Stimulated activated CD8-positive, alpha-beta memory T cell treated with anti-CD3 and anti-CD28 coated beads, Interleukin-15, amount 100 ng/mL, for 24 hours (primary cell): ENCODE results near the gene TMPRSS6.

Source experiments
- DNase-seq: peaks from one replicate; pipeline ENCODE4 v3.0.0-alpha.2; 2020; ENCODE audit warnings: low read depth

The TMPRSS6 gene

DNA sequence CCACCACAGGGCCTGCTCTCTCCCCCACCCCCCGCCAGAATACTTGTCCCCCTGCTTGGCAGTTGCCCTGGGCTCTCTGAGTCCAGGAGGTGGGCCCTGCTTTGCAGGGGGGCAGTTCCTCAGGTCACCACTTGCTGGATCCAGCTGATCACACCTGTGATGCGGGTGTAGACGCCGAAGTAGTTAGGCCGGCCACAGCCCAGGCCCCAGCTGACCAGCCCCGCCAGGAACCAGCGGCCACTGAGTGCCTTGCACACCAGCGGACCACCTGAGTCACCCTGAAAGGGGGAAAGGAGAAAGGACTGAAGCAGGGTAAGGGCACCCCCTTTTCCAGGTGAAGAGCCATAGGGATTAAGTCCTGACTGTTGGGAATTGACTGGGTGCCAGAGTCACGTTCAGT lies 43.6 kb downstream of the TMPRSS6 start:
- DNase-seq, result no peak

DNA sequence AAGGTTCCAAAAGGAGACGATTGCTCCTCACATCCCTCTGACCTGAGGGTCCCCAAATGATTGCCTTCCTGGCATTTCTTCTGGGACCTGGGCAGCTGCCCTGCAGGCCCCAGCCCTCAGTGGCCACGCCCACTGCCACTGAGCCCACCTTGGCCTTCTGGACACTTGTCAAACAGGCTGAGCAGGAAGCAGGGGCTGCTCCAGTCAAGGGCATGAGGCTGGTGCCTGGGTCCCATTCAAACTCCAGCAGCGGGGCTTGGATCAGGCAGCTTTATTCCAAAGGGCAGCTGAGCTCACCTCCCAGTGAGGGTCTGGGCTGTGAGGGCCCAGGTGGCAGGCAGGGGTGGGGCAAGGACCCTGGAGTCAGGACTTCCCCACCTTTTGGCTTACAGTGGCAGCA lies 44.3 kb downstream of the TMPRSS6 start:
- no peak for DNase-seq

DNA sequence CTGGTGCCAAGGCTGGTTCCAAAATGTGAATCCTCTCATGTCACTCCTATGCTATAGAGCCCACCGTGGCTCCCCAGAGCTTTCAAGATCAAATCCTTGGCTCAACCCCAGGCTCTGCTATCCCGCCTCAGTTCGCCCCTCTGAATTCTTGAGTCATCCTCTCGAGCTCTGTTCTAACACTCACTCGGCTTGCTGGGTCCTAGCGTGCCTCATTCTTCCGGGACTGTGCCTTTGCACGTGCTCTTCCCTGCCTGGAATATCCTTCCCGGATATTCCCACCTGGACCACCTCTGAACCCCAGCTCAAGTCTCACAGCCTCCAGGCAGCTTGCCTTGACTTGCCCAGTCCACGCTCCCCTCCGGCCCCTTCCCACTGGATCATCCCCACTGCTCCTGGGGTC lies 45.0 kb downstream of the TMPRSS6 start:
- DNase-seq, result no peak

DNA sequence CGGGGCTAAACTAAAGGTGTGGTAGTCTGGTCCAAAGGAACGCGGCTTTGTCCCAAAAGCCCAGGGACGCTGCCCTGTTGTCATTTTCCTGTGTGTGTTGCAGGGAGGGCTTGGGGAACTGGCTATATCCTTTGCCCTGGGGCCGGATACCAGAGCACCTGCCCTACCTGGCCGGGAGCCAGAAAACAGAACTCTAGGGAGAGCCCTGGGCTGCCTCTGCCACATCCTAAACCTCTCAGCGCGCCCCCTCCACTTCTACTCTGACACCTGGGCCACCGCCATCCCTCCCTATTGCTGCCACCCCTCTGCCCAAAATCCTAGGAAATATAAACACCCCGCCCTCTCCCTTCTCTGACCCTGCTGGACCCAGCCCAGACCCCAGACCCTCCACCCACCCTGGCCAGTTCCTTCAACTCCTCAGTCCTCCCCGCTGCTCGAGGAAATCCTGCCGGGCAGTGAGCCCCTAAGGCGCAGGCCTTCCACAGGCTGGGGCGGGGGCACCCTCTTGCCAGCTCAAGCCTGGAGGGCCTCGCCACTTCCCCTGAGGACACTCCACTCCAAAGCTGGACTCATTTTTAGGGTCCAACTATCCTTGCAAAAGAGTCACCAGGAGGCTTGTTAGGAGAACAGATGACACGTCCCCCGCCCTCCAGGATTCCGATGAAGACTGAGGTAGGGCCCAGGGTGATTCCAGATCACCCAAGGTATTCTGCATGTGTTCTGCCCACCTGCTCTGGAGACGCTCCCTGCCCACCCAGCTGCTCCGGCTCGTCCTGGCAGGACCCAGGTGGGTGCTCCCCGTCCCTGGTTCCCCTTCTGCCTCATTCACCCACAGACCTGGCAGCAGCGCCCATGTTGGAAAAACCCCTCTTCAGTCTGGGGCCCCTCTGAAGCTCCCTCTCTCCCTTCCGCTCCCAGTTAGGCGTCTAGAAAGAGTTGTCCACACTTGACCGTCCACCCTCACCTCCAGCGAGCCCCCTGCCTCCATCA lies 45.8 kb downstream of the TMPRSS6 start:
- DNase-seq, result no peak

DNA sequence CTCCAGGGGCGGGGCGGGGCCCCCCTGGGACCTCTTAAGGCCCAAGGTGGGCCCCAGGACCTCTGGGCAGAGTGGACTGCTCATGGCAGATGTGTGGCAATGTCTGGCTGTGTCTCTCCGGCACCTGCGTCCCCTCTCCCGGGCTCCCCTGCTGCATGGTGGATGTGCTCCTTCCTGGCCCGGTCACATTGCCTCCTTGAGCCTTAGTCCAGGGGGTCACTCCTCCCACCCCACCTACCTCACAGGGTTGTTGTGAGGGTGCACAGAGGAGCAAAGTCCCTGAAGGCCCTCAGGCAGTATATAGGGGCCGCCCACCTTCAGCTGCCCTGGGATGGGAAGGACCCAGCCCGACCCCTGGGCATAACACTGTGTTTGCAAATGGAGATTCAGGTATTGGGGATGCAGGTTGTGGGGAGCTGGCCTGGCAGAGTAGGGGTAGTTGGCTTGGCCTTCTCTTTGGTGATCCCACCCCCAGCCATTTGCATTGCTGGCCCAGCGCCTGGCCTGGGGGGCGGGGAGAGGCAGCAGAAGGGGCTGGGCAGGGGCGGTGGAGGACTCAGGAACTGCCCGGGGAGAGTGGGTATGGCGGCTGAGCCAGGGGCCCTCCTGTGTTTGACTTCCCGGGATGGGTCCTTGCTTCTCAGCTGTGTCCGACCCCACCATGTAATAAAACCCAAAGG lies 46.7 kb downstream of the TMPRSS6 start:
- DNase-seq, result no peak

DNA sequence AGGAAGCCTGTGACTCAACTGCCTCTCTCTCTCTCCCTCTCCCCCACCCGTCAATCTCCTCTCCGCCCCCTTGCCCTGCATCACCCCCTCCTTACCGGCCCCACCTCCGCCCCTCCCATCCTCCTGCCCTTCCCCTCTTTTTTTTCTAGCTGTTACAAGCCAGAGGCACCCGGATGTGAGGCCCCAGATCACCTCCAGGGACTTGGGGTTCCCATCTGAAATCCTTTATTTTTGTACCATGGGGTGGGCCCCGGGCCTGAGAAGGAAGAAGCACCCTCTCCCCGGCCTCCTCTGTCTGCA lies 47.2 kb downstream of the TMPRSS6 start:
- no peak for DNase-seq

DNA sequence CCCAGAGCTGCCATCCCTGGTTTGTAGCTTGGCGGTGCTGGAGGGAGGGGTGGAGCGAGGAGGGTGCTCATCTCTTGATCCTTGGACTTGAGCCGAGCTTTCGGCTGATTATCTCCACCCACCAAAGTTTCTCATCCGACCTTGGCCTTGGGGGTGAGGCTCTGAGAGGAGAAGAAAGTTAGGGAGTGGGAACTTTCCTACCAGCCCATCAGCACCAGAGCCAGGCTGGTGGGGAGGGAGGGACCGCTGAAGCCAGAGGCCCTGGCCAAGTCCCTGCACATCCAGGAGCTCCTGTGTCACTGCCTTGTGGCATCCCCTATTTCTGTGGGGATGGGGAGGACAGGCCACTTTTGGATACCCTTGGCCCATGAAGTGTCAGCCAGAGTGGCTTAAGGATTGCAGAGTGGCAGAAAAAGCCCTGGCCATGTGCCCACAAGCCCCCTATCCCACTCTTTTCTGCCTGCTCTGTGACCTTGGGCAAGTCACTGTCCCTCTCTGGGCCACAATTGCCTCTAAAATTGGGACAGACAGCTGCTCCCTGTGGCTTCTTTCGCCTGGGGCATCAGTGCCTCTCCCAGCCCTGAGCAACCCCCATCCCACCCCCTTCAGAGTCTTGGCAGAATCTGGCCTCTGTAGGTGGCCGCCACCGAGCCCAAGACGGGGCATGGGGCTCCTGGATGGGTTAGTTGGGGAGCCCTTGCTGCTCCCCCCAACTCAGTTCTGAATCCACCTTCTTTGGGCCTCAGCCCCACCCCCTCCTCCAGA lies 47.7 kb downstream of the TMPRSS6 start:
- no peak for DNase-seq

DNA sequence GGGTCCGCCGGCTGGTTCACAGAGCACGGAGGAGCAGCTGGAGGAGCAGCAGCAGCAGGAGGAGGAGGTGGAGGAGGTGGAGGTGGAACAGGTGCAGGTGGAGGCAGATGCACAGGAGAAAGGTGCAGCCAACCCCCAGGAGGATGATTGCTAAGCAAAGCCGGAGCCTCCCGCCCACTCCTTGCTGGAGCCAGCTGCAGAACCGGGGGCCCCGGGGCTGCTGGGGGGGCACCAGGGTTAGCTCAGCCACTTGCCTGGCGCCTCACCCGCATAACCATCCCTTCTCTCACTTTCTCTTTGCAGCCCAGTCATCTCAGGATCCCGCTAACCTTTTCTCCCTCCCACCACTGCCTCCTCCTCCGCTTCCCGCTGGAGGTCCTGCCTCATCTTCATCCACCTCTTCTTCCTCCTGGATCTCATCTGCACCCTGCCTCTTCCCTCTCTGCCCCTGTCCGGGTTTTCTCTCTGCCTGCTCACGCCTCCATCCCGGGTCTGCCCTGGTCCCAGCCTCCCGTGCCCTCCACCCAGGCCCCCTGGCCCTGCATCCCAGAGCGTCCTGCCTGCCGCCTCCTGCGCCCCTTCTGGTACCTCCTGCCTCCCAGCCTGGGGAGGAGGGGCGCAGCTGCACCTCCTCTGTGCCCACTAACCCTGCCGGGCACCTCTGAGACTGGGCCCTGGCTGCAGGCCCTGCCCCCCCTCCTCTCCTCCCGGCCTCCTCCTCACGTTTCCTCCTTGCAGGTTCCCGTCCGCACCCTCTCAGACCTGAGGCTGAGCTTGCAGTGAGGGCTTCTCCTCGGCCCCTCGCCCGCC lies 48.5 kb downstream of the TMPRSS6 start:
- no peak for DNase-seq

DNA sequence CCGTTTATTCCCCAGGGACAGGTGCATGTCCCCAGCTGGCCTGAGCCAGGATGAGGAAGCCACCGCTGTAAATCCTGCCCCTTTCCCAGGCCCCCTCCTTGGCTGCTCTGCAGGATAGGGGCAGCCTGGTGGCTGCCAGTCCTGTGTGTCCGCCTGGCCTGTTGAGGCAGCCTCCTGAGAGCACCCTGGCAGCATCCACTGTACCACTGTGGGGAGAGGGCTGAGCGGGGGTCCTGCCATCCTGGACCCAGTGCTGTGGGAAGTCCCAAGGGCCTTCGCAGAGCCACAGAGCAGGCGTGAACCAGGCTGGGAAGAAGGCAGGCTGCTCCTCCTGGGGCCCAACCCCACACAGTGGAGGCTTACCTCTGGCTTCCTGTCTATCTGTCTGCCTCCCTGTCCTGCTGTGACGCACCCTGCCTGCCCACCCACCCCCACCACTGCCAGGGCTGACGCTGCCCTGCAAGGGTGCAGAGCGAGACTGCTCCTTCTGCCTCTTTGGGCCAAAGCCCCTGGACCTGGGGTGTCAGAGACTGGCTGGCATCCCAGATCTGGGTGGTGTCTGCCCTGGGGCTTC lies 49.5 kb downstream of the TMPRSS6 start:
- no peak for DNase-seq

DNA sequence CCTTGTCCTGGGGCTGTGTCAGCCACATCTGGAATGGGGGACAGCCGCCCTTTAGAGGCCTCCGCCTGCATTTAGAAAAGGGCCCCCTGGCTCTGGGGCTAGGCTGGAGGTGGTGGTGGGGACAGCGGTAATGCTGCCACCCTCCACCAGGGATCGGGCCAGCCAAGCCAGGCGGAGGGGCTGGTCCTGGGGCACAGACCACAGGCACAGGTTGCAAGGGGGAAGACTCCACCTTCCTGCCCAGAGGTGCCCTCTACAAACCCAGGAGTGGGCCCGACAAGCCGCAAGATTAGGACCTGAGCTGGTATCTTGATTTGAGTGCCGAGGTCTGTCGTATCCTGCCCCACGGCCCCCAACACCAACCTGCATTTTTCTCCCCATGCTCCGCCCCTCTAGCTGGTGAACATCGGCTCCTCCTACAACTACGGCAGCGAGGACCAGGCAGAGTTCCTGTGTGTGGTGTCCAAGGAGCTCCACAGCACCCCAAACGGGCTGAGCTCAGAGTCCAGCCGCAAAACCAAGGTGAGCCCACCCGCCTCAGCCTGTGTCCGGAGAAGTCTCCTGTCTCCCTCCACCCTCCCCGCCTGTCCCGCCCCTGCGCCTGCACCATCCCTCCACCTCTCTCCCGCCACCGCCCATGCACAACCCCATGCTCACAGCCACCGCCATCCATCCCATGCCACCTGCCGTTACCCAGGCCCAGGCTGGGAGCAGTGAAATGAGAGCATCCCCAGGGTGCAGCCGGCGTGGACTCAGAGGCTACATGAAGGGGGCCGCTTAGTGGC lies 50.4 kb downstream of the TMPRSS6 start:
- DNase-seq, result no peak

DNA sequence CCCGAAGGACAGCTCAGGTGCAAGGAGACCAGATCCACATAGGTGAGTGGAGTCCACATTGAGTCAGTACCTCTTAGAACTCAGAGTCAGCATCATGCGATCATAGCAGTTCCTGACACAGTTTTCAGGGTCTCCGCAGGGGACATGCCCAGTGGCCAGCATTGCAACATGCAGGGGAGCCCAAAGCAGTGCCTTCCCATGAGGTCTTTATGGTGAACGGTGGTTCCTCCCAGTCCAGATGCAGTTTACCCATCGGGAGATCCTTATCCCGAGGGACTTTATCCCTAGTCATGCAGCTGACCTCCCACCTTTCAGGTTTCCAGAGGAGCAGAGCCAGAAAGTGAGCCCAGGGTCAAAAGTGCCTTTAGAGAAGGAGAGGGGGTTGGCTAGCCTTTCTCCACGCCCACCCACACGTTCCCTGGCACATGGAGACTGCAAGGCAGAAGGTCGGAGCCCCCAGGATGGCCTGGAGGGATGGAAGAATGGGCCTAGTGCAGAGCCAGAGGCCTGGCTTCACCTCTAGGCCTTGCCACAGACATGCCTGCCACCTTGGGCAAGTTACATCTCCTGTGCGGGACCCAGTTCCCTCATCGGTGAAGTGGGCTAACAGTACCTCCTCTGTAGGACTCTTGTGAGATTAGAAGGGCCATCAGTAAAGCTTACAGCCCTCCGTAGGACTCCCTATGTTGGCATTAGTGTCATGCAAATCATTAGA lies 51.6 kb downstream of the TMPRSS6 start:
- no peak for DNase-seq

DNA sequence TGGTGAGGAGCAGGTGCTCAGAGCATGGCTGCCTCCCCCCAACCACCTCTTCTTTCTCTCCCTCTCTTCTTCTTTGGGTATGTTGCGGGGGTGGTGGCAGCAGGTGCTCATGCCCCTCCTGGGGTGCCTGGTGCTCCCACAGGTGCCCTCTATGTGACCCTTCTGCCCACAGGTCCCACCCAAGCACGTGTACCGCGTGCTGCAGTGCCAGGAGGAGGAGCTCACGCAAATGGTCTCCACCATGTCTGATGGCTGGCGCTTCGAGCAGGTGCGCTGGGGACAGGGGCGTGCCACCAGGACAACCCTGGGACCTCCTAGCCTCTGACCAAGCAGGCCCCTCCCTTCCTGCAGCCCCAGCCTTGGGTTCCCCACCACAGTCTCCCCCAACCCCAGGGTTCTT lies 52.3 kb downstream of the TMPRSS6 start:
- DNase-seq, result no peak

DNA sequence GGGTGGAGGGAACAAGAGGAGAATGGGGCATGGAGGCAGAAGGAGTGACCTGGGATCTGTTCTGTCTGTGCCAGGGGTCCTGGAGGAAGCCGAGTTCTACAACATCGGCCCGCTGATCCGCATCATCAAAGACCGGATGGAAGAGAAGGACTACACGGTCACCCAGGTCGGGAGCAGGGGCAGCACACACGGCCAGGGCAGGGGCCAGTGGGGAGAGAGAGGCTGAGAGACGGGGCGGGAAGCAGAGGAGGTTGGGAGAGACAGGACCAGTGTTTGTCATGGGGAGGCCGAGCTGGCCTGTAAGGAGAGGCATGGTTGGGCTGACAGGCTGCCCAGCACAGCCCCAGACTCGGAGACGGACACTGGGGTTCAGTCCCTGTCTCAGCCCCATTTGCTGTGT lies 53.3 kb downstream of the TMPRSS6 start:
- no peak for DNase-seq

DNA sequence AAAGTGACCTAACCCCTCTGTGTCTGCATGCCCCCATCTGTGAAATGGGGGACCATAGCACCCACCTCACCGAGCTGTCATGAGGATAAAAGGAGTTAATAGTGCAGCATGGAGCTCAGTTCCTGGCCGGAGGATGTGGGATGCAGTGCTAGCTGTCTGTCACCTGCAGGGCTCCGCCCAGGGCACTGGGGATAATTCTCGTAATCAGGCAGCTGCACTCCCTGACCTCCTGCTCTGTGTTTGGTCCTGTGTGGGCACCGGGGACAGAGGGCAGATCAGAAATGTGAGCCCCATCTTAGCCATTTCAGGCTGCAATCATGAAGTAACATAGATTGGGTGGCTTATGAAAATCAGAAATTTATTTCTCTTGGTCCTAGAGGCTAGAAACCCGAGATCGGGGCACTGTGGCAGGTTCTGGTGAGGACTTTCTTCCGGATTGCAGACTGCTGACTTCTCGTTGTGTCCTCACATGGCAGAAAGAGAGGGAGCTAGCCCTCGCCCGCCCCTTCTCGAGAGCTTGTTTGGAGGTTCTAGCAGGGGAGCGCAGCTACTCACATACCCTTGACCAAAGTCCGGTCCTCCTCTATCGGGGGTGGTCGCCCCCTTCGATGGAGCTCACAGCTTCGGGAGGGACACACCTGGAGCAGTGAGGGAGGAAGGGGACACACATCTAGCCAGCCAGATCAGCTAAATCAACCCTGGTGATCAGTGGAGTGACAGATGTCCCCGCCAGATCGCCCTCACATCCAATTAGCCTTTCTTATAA lies 54.7 kb downstream of the TMPRSS6 start:
- DNase-seq, result no peak

DNA sequence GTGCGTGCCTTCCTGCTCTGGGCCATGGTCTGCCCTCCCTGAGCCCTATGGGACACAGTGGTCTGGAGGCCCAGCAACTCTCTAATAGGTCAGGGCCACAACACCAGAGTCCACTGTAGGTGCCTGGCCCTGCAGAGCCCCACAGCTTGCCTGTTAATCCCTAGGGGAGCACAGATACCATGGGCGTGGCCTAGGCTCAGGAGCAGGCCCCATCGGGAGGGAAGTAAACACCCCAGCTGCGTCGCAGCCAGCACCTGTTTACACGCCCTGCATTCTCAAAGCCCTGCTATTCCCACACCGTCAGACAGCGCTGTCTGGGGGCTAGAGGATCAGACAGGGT lies 55.5 kb downstream of the TMPRSS6 start:
- no peak for DNase-seq

DNA sequence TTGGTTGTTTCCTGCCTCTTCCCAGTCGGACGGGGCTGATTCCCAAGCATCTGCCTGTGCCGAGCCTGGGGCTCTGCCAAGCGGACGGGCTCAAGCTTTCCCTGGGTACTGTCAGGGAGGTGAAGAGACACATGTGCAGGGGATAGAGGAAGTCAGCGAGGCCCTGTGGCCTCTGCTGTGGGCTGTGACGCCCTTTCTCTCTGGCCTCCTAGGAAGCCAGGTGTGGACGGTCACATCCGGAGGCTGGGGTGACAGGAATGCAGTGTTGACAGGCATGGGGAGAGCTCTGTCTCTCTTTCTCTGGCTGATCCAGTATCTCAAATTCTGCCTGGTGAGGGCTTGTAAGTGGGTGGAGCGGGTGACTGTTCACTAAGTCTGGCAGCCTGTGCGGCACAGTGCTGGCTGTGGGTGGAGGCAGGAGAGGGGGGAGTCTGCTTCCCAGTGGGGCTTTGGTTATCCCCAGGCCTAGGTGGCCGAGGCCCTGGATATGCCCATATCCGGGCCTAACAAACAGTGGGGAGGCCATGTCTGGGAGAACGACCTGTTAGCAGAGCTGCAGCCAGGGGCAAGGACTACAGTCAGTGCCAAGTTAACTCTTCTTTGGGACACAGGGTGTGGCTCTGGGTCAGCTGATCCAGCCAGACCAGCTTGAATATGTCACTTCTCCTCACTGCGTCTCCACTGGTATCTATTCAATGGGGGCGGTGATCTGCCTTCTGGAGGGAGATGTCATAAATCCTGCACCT lies 56.0 kb downstream of the TMPRSS6 start:
- no peak for DNase-seq

DNA sequence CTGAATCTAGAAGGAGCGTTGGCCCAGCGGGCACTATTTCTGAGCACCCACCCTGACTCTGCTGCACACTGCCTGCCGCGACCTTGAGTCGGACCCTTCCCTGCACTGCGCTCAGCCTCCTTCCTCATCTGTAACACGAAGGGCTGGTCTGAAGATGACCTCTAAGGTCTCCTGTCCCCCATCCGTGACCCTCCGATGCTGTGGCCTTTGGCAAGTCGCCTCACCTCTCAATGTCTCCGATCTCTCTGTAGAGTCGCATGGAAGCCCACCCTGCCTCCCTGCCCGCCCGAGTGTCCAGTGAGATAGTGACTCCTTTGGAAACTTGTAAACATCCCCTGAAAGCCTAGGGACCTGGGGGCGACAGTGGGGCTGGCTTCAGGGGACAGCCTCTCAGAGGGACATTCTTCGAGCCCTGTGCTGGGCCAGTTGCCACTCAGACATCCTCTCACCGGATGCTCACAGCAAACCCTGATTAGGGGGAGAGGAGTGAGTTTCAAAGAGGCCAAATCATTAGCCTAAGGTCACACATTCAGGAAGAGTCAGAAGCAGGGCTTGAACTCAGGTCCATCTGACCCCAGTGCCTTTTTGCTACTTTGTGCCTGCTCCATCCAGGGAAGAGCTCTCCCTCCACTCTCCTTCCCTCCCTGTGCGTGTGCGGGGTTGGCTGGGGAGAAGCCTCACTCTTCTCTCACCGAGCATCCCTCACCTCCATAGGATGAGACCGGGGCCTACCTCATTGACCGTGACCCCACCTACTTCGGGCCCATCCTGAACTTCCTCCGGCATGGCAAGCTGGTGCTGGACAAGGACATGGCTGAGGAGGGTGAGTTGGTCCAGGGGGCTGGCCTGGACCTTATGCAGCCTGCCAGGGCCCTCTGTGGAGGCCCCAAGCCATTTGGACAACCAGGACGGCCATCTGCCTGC lies 56.9 kb downstream of the TMPRSS6 start:
- DNase-seq, result no peak
